Measurements from ENCODE around the gene GRHPR. TPM values are rescaled to one million over a fixed set of nuclear protein-coding genes. Genes with fewer than 3 reads are reported as not detected.
A peak's percentile ranks its signal among the peaks of the same experiment; 100 is the strongest.

Gene GRHPR
- total RNA-seq: 79.6 and 91.6 TPM in 2 replicates

GRCh38 chr9:37422289-37423104, at the start of gene GRHPR:
TSS of gene GRHPR (plus strand) at chr9:37422696. CDS start at chr9:37422751, 55 bp downstream.
- no peak for TF ChIP-seq CTCF (IDR thresholded peaks at IDR 0.05; ENCODE audit: insufficient read depth, low read length, severe bottlenecking)
- FAIRE-seq (no peak), DNase-seq (ENCODE audit: low read depth) (peak; percentile 63)
- H3K4me3 ChIP-seq (ENCODE audit: low read depth, low read length): peak within 1 kb of the TSS; percentile 65
- no peaks in the 10 kb centered on the region for H3K27me3 ChIP-seq (ENCODE audit: control insufficient read depth, insufficient read depth, low read length)
- H3K36me3 ChIP-seq (ENCODE audit: control insufficient read depth, insufficient read depth, low read length): peaks cover 15% of the 10 kb centered on the region

- no peaks in the 10 kb centered on the region for H3K27me3 ChIP-seq (ENCODE audit: control insufficient read depth, insufficient read depth, low read length)
- no peak overlapping the region for H3K4me3 ChIP-seq (ENCODE audit: low read depth, low read length)
- TF ChIP-seq CTCF (IDR thresholded peaks at IDR 0.05; ENCODE audit: insufficient read depth, low read length, severe bottlenecking): no peak
- FAIRE-seq (no peak), DNase-seq (ENCODE audit: low read depth) (no peak)
- no peaks in the 10 kb centered on the region for H3K36me3 ChIP-seq (ENCODE audit: control insufficient read depth, insufficient read depth, low read length)
Measured at GRCh38 chr9:37372839-37373238, 49.7 kb upstream of the GRHPR start.

- Histone ChIP-seq H3K27me3 (ENCODE audit: control insufficient read depth, insufficient read depth, low read length) (no peaks in the 10 kb centered on the region), H3K36me3 (ENCODE audit: control insufficient read depth, insufficient read depth, low read length) (no peaks in the 10 kb centered on the region), H3K4me3 (ENCODE audit: low read depth, low read length) (no peak overlapping the region)
- no peak for TF ChIP-seq CTCF (IDR thresholded peaks at IDR 0.05; ENCODE audit: insufficient read depth, low read length, severe bottlenecking)
- no peak for FAIRE-seq
- no peak for DNase-seq (ENCODE audit: low read depth)
Measured at GRCh38 chr9:37373621-37374020, 48.9 kb upstream of the GRHPR start.

GRCh38 chr9:37374892-37375291, 47.6 kb upstream of the GRHPR start:
- FAIRE-seq (no peak), DNase-seq (ENCODE audit: low read depth) (no peak)
- no peak for TF ChIP-seq CTCF (IDR thresholded peaks at IDR 0.05; ENCODE audit: insufficient read depth, low read length, severe bottlenecking)
- Histone ChIP-seq H3K4me3 (ENCODE audit: low read depth, low read length) (no peak overlapping the region), H3K36me3 (ENCODE audit: control insufficient read depth, insufficient read depth, low read length) (no peaks in the 10 kb centered on the region), H3K27me3 (ENCODE audit: control insufficient read depth, insufficient read depth, low read length) (no peaks in the 10 kb centered on the region)

- DNase-seq (ENCODE audit: low read depth): no peak
- H3K36me3 ChIP-seq (ENCODE audit: control insufficient read depth, insufficient read depth, low read length): no peaks in the 10 kb centered on the region
- no peak overlapping the region for H3K4me3 ChIP-seq (ENCODE audit: low read depth, low read length)
- TF ChIP-seq CTCF (IDR thresholded peaks at IDR 0.05; ENCODE audit: insufficient read depth, low read length, severe bottlenecking): no peak
- no peak for FAIRE-seq
- no peaks in the 10 kb centered on the region for H3K27me3 ChIP-seq (ENCODE audit: control insufficient read depth, insufficient read depth, low read length)
Measured at GRCh38 chr9:37377688-37378612, 44.5 kb upstream of the GRHPR start.

Data from bronchial epithelial cell (primary cell).